Mucosa of descending colon (tissue), 3 donors: ENCODE data around the gene F8. TPM values are rescaled to one million over a fixed set of nuclear protein-coding genes. Genes with fewer than 3 reads are reported as not detected.
"Not testable (repeated sequence)": the region's sequence is repeated elsewhere in the genome, so short reads cannot be mapped to it uniquely, and the experiment has no call there.

Experiments used
- ATAC-seq: fragments of 200-7000 bp; cut with Tn5 transposase; one replicate; pipeline ENCODE4 v1.9.1; 2020; ENCODE audit warnings: mild to moderate bottlenecking, moderate library complexity
- DNase-seq, 3 donors: peaks; one replicate each; pipeline ENCODE4 v3.0.0-alpha.2; 2020
- H3K36me3 ChIP-seq: fragments of 200-600 bp; one replicate; pipeline ENCODE4 v1.8.0; 2021; ENCODE audit warnings: low read depth, mild to moderate bottlenecking
- H3K4me1 ChIP-seq: fragments of 200-600 bp; one replicate; pipeline ENCODE4 v1.8.0; 2021; ENCODE audit warnings: low read depth, mild to moderate bottlenecking
- H3K4me3 ChIP-seq: fragments of 200-600 bp; one replicate; pipeline ENCODE4 v1.8.0; 2021; ENCODE audit warnings: mild to moderate bottlenecking
- H3K9me3 ChIP-seq: fragments of 200-600 bp; one replicate; pipeline ENCODE4 v1.8.0; 2021; ENCODE audit warnings: mild to moderate bottlenecking
- intact Hi-C, 2 donors: fragments of 100-400 bp; cut with DNase I in 1 of 2; cut with micrococcal nuclease in 1 of 2; formaldehyde crosslinking; loops; one replicate each; pipeline versions ENCODE4 v1.11.0 to v1.11.1; 2022; cut with DNase I, micrococcal nuclease
- total RNA-seq, 3 donors: library from RNA; stranded (reverse); fragmentation: NEBNext Ultra II Directional in 2 of 3; extraction: Animal tissue kit (Norgen Biotek cat#: 25700) in 2 of 3; gene quantifications; one replicate each; pipeline versions ENCODE4 v1.2.1 to v1.2.4, GENCODE V29; 2021 to 2023
- TF ChIP-seq, protein P1 (sequence below): fragments of 200-600 bp; IDR thresholded peaks from one replicate; pipeline ENCODE4 v1.8.0; 2022; ENCODE audit warnings: antibody characterized with exemption, mild to moderate bottlenecking
- donor health status: DM: no; HTN: no; CAD: no; lungs with moderate emphysema.
- donor health status: DM: no; HTN: no; CAD: no.
- donor health status: DM: no; HTN: yes; CAD: no.

F8 gene
- total RNA-seq, 3 donors from 2014 or later = 2.8 to 14.0 (median 5.4) TPM

GRCh38 chrX:154979629-154980028, 42.9 kb downstream of the F8 start:
- H3K9me3 ChIP-seq = no peaks in the 10 kb centered on the region
- no peaks in the 10 kb centered on the region for H3K36me3 ChIP-seq
- intact Hi-C loops = no loop called here
- TF ChIP-seq, protein P1, sequence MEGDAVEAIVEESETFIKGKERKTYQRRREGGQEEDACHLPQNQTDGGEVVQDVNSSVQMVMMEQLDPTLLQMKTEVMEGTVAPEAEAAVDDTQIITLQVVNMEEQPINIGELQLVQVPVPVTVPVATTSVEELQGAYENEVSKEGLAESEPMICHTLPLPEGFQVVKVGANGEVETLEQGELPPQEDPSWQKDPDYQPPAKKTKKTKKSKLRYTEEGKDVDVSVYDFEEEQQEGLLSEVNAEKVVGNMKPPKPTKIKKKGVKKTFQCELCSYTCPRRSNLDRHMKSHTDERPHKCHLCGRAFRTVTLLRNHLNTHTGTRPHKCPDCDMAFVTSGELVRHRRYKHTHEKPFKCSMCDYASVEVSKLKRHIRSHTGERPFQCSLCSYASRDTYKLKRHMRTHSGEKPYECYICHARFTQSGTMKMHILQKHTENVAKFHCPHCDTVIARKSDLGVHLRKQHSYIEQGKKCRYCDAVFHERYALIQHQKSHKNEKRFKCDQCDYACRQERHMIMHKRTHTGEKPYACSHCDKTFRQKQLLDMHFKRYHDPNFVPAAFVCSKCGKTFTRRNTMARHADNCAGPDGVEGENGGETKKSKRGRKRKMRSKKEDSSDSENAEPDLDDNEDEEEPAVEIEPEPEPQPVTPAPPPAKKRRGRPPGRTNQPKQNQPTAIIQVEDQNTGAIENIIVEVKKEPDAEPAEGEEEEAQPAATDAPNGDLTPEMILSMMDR = no peak
- H3K4me1 ChIP-seq = no peaks in the 10 kb centered on the region
- DNase-seq (no peak), ATAC-seq (no peak)
- H3K4me3 ChIP-seq = no peak overlapping the region

DNA sequence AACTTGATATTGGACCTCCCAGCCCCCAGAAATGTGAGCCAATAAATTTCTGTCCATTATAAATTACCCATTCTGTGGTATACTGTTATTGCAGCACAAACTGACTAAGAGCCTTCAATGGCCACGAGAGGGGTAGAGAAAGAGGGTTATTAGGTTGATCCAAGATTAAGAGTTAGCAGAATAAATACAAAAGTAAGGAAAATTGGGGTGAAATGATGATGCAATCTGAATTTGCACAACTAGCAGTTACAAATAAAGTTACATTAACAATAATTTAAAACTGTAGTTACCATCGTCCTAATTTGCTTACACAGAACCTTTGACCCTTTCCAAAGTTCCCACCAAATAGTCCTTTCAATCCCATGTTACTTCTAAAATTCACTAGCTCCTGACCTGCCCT, 54.2 kb downstream of the F8 start:
- no peak overlapping the region for H3K4me3 ChIP-seq
- intact Hi-C loops = no loop called here
- DNase-seq = no peak
- TF ChIP-seq, protein P1 = no peak
- ATAC-seq = no peak
- H3K4me1 ChIP-seq = no peaks in the 10 kb centered on the region
- H3K36me3 ChIP-seq = no peaks in the 10 kb centered on the region
- no peaks in the 10 kb centered on the region for H3K9me3 ChIP-seq

- ATAC-seq (no peak), DNase-seq (no peak)
- Histone ChIP-seq H3K4me1 (no peaks in the 10 kb centered on the region), H3K4me3 (no peak overlapping the region), H3K9me3 (no peaks in the 10 kb centered on the region), H3K36me3 (no peaks in the 10 kb centered on the region)
- intact Hi-C loops = no loop called here
- TF ChIP-seq, protein P1 = no peak
Observed at GRCh38 chrX:154967603-154968002, 54.9 kb downstream of the F8 start.

GRCh38 chrX:154961947-154962346, 60.6 kb downstream of the F8 start:
- ATAC-seq (no peak), DNase-seq (no peak)
- Histone ChIP-seq H3K9me3 (no peaks in the 10 kb centered on the region), H3K36me3 (no peaks in the 10 kb centered on the region), H3K4me1 (no peaks in the 10 kb centered on the region), H3K4me3 (no peak overlapping the region)
- TF ChIP-seq, protein P1 = no peak
- intact Hi-C loops = no loop called here

DNA sequence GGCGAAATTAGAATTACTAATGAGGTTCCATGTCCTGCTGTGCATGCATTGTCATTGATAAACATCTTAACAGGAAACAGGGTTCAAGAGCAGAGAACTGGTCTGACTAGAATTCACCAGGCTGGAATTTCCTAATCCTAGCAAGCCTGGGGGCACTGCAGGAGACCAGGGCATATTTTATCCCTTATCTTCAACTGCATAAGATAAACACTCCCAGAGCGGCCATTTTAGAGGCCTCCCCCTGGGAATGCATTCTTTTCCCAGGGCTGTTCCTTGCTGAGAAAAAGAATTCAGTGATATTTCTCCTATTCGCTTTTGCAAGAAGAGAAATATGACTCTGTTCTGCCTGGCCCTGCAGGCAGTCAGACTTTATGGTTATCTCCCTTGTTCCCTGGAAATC, 66.7 kb downstream of the F8 start:
- H3K36me3 ChIP-seq, H3K4me3 ChIP-seq, H3K4me1 ChIP-seq, DNase-seq, H3K9me3 ChIP-seq, ATAC-seq, intact Hi-C loops: not testable (repeated sequence)

DNA sequence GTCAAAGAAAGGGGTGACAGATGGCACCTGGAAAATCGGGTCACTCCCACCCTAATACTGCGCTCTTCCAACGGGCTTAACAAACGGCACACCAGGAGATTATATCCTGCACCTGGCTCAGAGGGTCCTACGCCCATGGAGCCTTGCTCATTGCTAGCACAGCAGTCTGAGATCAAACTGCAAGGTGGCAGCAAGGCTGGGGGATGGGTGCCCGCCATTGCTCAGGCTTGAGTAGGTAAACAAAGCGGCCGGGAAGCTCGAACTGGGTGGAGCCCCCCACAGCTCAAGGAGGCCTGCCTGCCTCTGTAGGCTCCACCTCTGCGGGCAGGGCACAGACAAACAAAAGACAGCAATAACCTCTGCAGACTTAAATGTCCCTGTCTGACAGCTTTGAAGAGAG, 83.3 kb downstream of the F8 start:
- H3K4me3 ChIP-seq, ATAC-seq, H3K36me3 ChIP-seq, intact Hi-C loops, H3K9me3 ChIP-seq, DNase-seq, H3K4me1 ChIP-seq: not testable (repeated sequence)

DNA sequence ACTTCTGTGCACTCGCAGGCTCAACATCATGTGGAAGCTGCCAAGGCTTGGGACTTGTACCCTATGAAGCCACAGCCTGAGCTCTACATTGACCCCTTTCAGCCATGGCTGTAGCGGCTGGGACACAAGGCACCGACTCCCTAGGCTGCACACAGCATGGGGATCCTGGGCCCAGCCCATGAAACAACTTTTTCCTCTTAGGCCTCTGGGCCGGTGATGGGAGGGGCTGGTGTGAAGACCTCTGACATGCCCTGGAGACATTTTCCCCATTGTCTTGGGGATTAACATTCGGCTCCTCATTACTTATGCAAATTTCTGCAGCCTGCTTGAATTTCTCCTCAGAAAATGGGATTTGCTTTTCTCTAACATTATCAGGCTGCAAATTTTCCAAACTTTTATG, 97.8 kb downstream of the F8 start:
- DNase-seq, ATAC-seq, H3K4me1 ChIP-seq, intact Hi-C loops, H3K9me3 ChIP-seq, H3K4me3 ChIP-seq, H3K36me3 ChIP-seq: not testable (repeated sequence)
